Measurements from ENCODE around the gene TADA2A. TPM values are rescaled to one million over a fixed set of nuclear protein-coding genes. Genes with fewer than 3 reads are reported as not detected.
"Not testable (repeated sequence)": the region's sequence is repeated elsewhere in the genome, so short reads cannot be mapped to it uniquely, and the experiment has no call there.

Gene TADA2A
- polyA plus RNA-seq, 1 donor from 2014 or later: 15.1 TPM

- Mint-ChIP-seq H3K36me3 (peaks cover 4% of the 10 kb centered on the region), H3K4me1 (peaks cover 0 to 5% (median 2%) of the 10 kb centered on the region in 3 donors), H3K27ac (no peak overlapping the region), H3K4me3 (no peak overlapping the region), H3K27me3 (no peaks in the 10 kb centered on the region), H3K9me3 (no peaks in the 10 kb centered on the region)
Measured at GRCh38 chr17:37386462-37386861, 20.2 kb upstream of the TADA2A start.

DNA sequence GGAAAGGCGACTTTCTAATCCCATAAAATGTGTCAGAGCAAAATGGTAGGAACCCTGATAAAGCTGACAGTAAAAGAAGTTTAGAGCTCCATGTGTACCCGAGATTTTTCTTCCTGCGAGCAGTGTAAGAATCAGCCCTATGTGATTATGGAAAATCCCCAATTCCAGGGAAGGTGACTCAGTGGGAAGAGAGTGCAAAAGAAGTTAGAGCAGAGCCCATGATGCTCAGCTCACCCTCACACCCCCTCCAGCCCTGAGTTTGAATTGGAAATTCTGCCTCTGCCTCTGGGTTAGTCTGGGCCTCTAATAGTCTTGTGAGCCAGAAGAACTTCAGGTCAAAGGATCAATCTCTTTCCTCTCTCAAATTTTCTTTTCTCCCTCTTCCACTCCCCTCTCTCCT is 18.4 kb upstream of the TADA2A start:
- Mint-ChIP-seq H3K27ac (no peak overlapping the region), H3K9me3 (no peaks in the 10 kb centered on the region), H3K4me3 (no peak overlapping the region), H3K4me1 (peaks cover 0 to 12% (median 1%) of the 10 kb centered on the region in 3 donors), H3K36me3 (no peaks in the 10 kb centered on the region), H3K27me3 (no peaks in the 10 kb centered on the region)

DNA sequence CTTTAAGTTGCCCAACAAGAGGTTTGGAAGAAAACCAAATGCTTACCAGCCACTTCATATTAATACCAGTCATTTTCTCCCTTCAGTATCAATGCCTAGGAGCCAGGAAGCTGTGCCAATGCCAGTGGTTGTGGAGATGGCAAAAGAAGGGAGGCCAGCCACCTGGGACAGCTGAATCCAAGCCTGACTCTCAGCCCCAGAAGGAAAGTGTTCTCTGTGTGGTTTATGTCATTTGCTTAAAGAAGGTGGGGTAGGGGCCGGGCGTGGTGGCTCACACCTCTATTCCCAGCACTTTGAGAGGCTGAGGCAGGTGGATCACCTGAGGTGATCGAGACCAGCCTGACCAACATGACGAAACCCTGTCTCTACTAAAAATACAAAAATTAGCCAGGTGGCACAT is 17.5 kb upstream of the TADA2A start:
- Mint-ChIP-seq H3K27ac (peak overlapping the region in 1 of 3 donors; percentile 63), H3K9me3 (no peaks in the 10 kb centered on the region), H3K4me1 (peaks cover 0 to 12% (median 1%) of the 10 kb centered on the region in 3 donors), H3K4me3 (no peak overlapping the region), H3K27me3 (no peaks in the 10 kb centered on the region), H3K36me3 (no peaks in the 10 kb centered on the region)

- H3K4me1 Mint-ChIP-seq: peaks cover 0 to 12% (median 0%) of the 10 kb centered on the region in 3 donors
- no peaks in the 10 kb centered on the region for H3K9me3 Mint-ChIP-seq
- H3K27ac Mint-ChIP-seq: no peak overlapping the region
- H3K36me3 Mint-ChIP-seq: no peaks in the 10 kb centered on the region
- no peak overlapping the region for H3K4me3 Mint-ChIP-seq
- no peaks in the 10 kb centered on the region for H3K27me3 Mint-ChIP-seq
Measured at GRCh38 chr17:37391146-37391545, 15.5 kb upstream of the TADA2A start.

GRCh38 chr17:37392024-37392590 is 14.6 kb upstream of the TADA2A start:
- Mint-ChIP-seq H3K27me3 (no peaks in the 10 kb centered on the region), H3K36me3 (no peaks in the 10 kb centered on the region), H3K4me1 (peaks cover 0 to 12% (median 0%) of the 10 kb centered on the region in 3 donors), H3K27ac (peak overlapping the region in 1 of 3 donors; percentile 36), H3K9me3 (no peaks in the 10 kb centered on the region), H3K4me3 (no peak overlapping the region)

- H3K4me3 Mint-ChIP-seq: no peak overlapping the region
- H3K36me3 Mint-ChIP-seq: no peaks in the 10 kb centered on the region
- H3K9me3 Mint-ChIP-seq: no peaks in the 10 kb centered on the region
- H3K27me3 Mint-ChIP-seq: no peaks in the 10 kb centered on the region
- H3K4me1 Mint-ChIP-seq: peaks cover 4 to 16% (median 4%) of the 10 kb centered on the region in 3 donors
- H3K27ac Mint-ChIP-seq: no peak overlapping the region
Measured at GRCh38 chr17:37393352-37393751, 13.3 kb upstream of the TADA2A start.

DNA sequence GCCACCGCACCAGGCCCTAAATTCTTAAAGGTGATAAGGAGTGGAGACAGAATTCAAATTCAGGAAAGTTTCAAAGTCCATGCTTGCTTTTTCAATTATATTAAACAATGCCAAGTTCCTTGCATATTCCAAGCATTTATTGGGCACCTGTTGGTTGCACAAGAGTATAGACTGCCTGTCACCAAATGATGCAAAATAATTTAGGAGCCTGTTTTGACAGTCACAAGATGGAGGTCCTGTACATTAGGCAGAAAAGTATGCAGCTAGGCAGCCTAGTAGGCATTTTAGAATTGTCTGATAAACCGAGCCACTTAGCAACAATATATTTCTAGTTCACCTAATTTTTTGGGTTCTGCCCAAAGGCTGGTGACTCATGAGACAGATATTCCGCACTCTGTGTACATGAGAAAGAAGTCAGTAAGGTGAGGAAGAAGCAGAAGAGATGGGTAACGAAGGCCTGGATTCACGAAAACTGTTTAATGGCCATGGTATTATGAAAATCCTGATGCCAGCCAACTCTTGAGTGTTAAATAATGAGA is 7.4 kb upstream of the TADA2A start:
- Mint-ChIP-seq H3K27me3 (no peaks in the 10 kb centered on the region), H3K4me3 (no peak overlapping the region), H3K9me3 (no peaks in the 10 kb centered on the region), H3K27ac (no peak overlapping the region), H3K4me1 (peaks cover 4 to 11% (median 5%) of the 10 kb centered on the region in 3 donors), H3K36me3 (no peaks in the 10 kb centered on the region)

GRCh38 chr17:37400505-37400904 is 6.2 kb upstream of the TADA2A start:
- no peaks in the 10 kb centered on the region for H3K27me3 Mint-ChIP-seq
- H3K4me1 Mint-ChIP-seq: peaks cover 11 to 17% (median 12%) of the 10 kb centered on the region in 3 donors
- no peak overlapping the region for H3K4me3 Mint-ChIP-seq
- H3K9me3 Mint-ChIP-seq: no peaks in the 10 kb centered on the region
- no peaks in the 10 kb centered on the region for H3K36me3 Mint-ChIP-seq
- no peak overlapping the region for H3K27ac Mint-ChIP-seq

GRCh38 chr17:37405522-37405921 is 1.2 kb upstream of the TADA2A start:
- peak overlapping the region; percentile 71 to 98 (median 95) for H3K4me3 Mint-ChIP-seq
- H3K36me3 Mint-ChIP-seq, H3K9me3 Mint-ChIP-seq, H3K27me3 Mint-ChIP-seq: not testable (repeated sequence)
- peaks cover 13 to 19% (median 16%) of the 10 kb centered on the region in 3 donors for H3K4me1 Mint-ChIP-seq
- peak overlapping the region in 2 of 3 donors; percentile 85 to 99 for H3K27ac Mint-ChIP-seq

GRCh38 chr17:37405955-37406634 is 591 bp upstream of the TADA2A start:
- Mint-ChIP-seq H3K9me3 (no peaks in the 10 kb centered on the region), H3K4me1 (peaks cover 12 to 19% (median 18%) of the 10 kb centered on the region in 3 donors), H3K27ac (peak overlapping the region; percentile 85 to 99 (median 89)), H3K4me3 (peak overlapping the region; percentile 93 to 98 (median 98)), H3K27me3 (no peaks in the 10 kb centered on the region), H3K36me3 (no peaks in the 10 kb centered on the region)

- H3K27ac Mint-ChIP-seq: peak overlapping the region in 1 of 3 donors; percentile 88
- peaks cover 10 to 19% (median 18%) of the 10 kb centered on the region in 3 donors for H3K4me1 Mint-ChIP-seq
- H3K36me3 Mint-ChIP-seq, H3K27me3 Mint-ChIP-seq, H3K9me3 Mint-ChIP-seq: not testable (repeated sequence)
- H3K4me3 Mint-ChIP-seq: peak overlapping the region; percentile 91 to 97 (median 95)
Measured at GRCh38 chr17:37408145-37408479, 1.4 kb downstream of the TADA2A start.

- H3K4me3 Mint-ChIP-seq: peak overlapping the region in 1 of 4 donors; percentile 62
- H3K36me3 Mint-ChIP-seq: peaks cover 4% of the 10 kb centered on the region
- H3K9me3 Mint-ChIP-seq: no peaks in the 10 kb centered on the region
- peaks cover 5 to 21% (median 16%) of the 10 kb centered on the region in 3 donors for H3K4me1 Mint-ChIP-seq
- peak overlapping the region in 1 of 3 donors; percentile 31 for H3K27ac Mint-ChIP-seq
- H3K27me3 Mint-ChIP-seq: no peaks in the 10 kb centered on the region
Measured at GRCh38 chr17:37410357-37410756, 3.7 kb downstream of the TADA2A start.

DNA sequence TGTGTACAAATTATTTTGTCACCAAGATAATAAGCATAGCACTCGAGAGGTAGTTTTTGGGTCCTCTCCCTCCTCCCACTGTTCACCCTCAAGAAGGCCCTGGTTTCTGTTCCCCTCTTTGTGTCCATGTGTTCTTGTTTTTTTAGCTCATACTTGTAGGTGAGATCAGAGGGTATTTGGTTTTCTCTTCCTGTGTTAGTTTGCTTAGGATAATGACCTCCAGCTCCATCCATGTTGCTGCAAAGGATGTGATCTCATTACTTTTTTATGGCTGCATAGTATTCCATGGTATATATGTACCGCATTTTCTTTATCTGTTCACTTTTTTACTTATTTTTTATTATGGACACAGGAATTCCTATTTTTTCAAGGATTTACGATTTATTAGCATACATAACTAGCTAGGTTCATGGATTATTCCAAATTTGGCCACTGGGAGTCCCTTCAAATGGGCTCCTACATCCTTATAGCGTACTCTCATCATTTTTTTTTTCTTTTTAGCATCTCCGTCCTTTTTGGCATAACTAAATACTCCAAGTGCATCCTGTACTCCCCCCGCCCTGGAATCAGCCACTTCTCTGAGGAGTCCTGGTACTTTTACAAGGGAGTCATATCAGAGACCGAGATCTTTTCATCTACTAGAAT is 7.3 kb downstream of the TADA2A start:
- Mint-ChIP-seq H3K4me1 (peaks cover 2 to 10% (median 7%) of the 10 kb centered on the region in 3 donors), H3K27ac (peak overlapping the region in 1 of 3 donors; percentile 27), H3K9me3 (no peaks in the 10 kb centered on the region), H3K36me3 (peaks cover 6% of the 10 kb centered on the region), H3K27me3 (no peaks in the 10 kb centered on the region), H3K4me3 (peak overlapping the region in 2 of 4 donors; percentile 41 to 56)

- no peak overlapping the region for H3K4me3 Mint-ChIP-seq
- H3K9me3 Mint-ChIP-seq: no peaks in the 10 kb centered on the region
- no peak overlapping the region for H3K27ac Mint-ChIP-seq
- peaks cover 8% of the 10 kb centered on the region for H3K36me3 Mint-ChIP-seq
- no peaks in the 10 kb centered on the region for H3K27me3 Mint-ChIP-seq
- peaks cover 2 to 10% (median 5%) of the 10 kb centered on the region in 3 donors for H3K4me1 Mint-ChIP-seq
Measured at GRCh38 chr17:37417852-37418251, 11.2 kb downstream of the TADA2A start.

DNA sequence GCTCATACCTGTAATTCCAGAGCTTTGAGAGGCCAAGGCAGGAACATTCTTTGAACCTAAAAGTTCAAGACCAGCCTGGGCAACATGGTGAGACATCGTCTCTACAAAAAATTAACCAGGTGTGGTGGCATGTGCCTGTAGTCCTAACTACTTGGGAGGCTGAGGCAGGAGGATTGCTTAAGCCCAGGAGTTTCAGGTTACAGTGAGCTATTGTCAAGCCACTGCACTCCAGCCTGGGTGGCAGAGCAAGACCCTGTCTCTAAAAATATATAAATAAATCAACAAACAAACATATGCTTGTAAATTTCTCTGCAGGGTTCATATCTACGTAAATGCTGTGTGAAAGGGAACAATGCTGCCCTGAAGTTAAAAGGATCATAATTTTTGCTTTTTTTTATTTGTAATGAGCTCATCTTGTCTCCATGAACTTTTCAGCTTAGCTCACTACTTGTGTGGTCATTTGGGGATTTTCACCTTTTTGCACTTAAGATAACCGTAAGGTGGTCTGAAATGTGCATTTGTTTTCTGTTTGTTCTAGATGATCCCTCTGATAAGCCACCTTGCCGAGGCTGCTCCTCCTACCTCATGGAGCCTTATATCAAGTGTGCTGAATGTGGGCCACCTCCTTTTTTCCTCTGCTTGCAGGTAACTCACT is 16.4 kb downstream of the TADA2A start:
- Mint-ChIP-seq H3K9me3 (no peaks in the 10 kb centered on the region), H3K4me1 (no peaks in the 10 kb centered on the region), H3K27me3 (no peaks in the 10 kb centered on the region), H3K36me3 (peaks cover 6% of the 10 kb centered on the region), H3K27ac (peak overlapping the region in 1 of 3 donors; percentile 38), H3K4me3 (no peak overlapping the region)

Data from IgD-negative memory B cell (primary cell).